Caco-2 (cell line): ENCODE measurements around the gene ELMO2. TPM values are rescaled to one million over a fixed set of nuclear protein-coding genes. Genes with fewer than 3 reads are reported as not detected.

Experiments
- BruUV-seq: library from RNA; stranded (reverse); fragments of 400-500 nt; replicated peaks from 2 replicates; lab custom pipeline; 2021; lab: Mats Ljungman, UMichigan
- CTCF ChIA-PET: fragments of 300-600 bp; sonication (Branson Sonifier 250); formaldehyde crosslinking; loops from one replicate; lab custom pipeline; 2022; ENCODE audit warnings: antibody characterized with exemption; lab: Charles Lee
- POLR2A ChIA-PET: fragments of 300-600 bp; sonication (Branson Sonifier 250); formaldehyde crosslinking; loops from one replicate; lab custom pipeline; 2022; ENCODE audit warnings: antibody characterized with exemption; lab: Charles Lee
- DNase-seq, 2 experiments: peaks; one replicate each; pipeline versions ENCODE4 v3.0.0 to v3.0.0-alpha.2; 2020 to 2022
- H3K27me3 ChIP-seq: replicated peaks from 2 replicates; pipeline ENCODE4 v1.6.0; 2011; ENCODE audit warnings: low read length; ENCODE audit not compliant: control insufficient read depth, insufficient read depth
- H3K36me3 ChIP-seq: 2 replicates; pipeline ENCODE4 v1.5.1; 2011; ENCODE audit warnings: low read length; ENCODE audit not compliant: control insufficient read depth, insufficient read depth
- H3K4me1 ChIP-seq: fragments of 250-450 bp; sonication (Bioruptor Pico); 2 replicates; pipeline ENCODE4 v1.5.1; 2020; ENCODE audit warnings: mild to moderate bottlenecking
- H3K4me3 ChIP-seq: 2 replicates; pipeline ENCODE4 v1.5.1; 2011; ENCODE audit warnings: low read depth, mild to moderate bottlenecking, control low read depth, low read length
- H3K9me3 ChIP-seq: fragments of 250-450 bp; sonication (Bioruptor Pico); 2 replicates; pipeline ENCODE4 v1.5.1; 2020; ENCODE audit warnings: mild to moderate bottlenecking, moderate library complexity
- H3K27ac Mint-ChIP-seq: one replicate; pipeline ENCODE4 v1.8.0; 2022; ENCODE audit warnings: mixed read lengths; ENCODE audit not compliant: unreplicated experiment
- H3K27me3 Mint-ChIP-seq: one replicate; pipeline ENCODE4 v1.8.0; 2022; ENCODE audit warnings: mixed read lengths; ENCODE audit not compliant: insufficient read depth, unreplicated experiment
- H3K36me3 Mint-ChIP-seq: one replicate; pipeline ENCODE4 v1.8.0; 2022; ENCODE audit warnings: mild to moderate bottlenecking, mixed read lengths; ENCODE audit not compliant: insufficient read depth, unreplicated experiment
- H3K4me1 Mint-ChIP-seq: one replicate; pipeline ENCODE4 v1.8.0; 2022; ENCODE audit warnings: low read depth, mixed read lengths; ENCODE audit not compliant: unreplicated experiment
- H3K4me3 Mint-ChIP-seq: one replicate; pipeline ENCODE4 v1.8.0; 2022; ENCODE audit warnings: mild to moderate bottlenecking, moderate library complexity, mixed read lengths; ENCODE audit not compliant: unreplicated experiment
- H3K9me3 Mint-ChIP-seq: one replicate; pipeline ENCODE4 v1.8.0; 2022; ENCODE audit warnings: mixed read lengths; ENCODE audit not compliant: unreplicated experiment
- CTCF ChIP-seq, 2 experiments: fragments of 200-600 bp in 1 of 2; IDR thresholded peaks; 1 replicate in 1 of 2; 2 replicates in 1 of 2; pipeline versions ENCODE4 v1.5.1 to v1.8.0; 2011 to 2022; ENCODE audit warnings: antibody characterized with exemption in 1 of 2, control low read depth in 1 of 2, inconsistent platforms in 1 of 2, low read depth in 1 of 2, low read length in 1 of 2, mild to moderate bottlenecking in 1 of 2, moderate library complexity in 1 of 2; ENCODE audit not compliant: insufficient read depth in 1 of 2, severe bottlenecking in 1 of 2, unreplicated experiment in 1 of 2
- intact Hi-C: fragments of 100-400 bp; cut with micrococcal nuclease; formaldehyde crosslinking; loops from one replicate; pipeline ENCODE4 v1.10.0; 2022; ENCODE audit not compliant: unreplicated experiment
- total RNA-seq: library from RNA; stranded (reverse); gene quantifications from 2 replicates; pipeline ENCODE4 v1.2.3, GENCODE V29; 2022

Gene ELMO2
- total RNA-seq, 1 experiment from 2014 or later: 82.4 TPM

DNA sequence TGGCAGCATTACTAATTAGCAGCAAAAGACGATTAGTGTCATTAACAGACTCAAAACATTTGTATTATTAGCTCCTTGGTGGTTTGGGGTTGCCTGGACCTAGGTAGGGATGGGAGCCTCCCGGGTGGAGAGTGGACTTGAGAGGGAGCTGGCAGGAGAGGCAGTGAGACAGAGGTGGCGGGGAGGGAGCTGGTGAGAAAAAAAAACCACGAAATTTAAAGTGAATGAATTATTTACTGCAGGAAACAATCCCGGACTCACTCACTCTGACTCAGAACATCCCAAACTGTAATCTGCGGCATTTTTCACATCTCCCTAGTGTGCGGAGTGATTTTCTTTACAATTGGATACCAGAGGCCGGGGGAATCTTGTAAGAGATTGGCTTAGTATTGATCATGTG lies 83.8 kb downstream of the ELMO2 start:
- Histone ChIP-seq H3K4me1 (no peaks in the 10 kb centered on the region), H3K36me3 (no peaks in the 10 kb centered on the region), H3K9me3 (no peaks in the 10 kb centered on the region), H3K4me3 (no peak overlapping the region), H3K27me3 (peaks cover 3% of the 10 kb centered on the region; the same call in 1 of the 2 replicates)
- DNase-seq: no peak
- Mint-ChIP-seq H3K36me3 (no peaks in the 10 kb centered on the region), H3K4me3 (no peak overlapping the region), H3K4me1 (no peaks in the 10 kb centered on the region), H3K27ac (no peak overlapping the region), H3K27me3 (peaks cover 19% of the 10 kb centered on the region), H3K9me3 (no peaks in the 10 kb centered on the region)
- ChIA-PET POLR2A (no interaction called here), CTCF (interaction anchor here (1.2 kb wide), 1 partner anchor 16 kb away, joined by 3 read pairs; no protein-coding TSS in a partner anchor)
- intact Hi-C loops: no loop called here
- TF ChIP-seq CTCF (IDR thresholded peaks at IDR 0.05; ENCODE audit: insufficient read depth in 1 of 2, low read depth in 1 of 2, low read length in 1 of 2, severe bottlenecking in 1 of 2, unreplicated experiment in 1 of 2): no peak
- no TSS peak for BruUV-seq

GRCh38 chr20:46317685-46318177 lies 88.7 kb downstream of the ELMO2 start:
- ChIA-PET CTCF (interaction anchor here (1.6 kb wide), 1 partner anchor 11 kb away, joined by 5 read pairs; no protein-coding TSS in a partner anchor), POLR2A (no interaction called here)
- H3K36me3 ChIP-seq: no peaks in the 10 kb centered on the region
- TF ChIP-seq CTCF (IDR thresholded peaks at IDR 0.05; ENCODE audit: insufficient read depth in 1 of 2, low read depth in 1 of 2, low read length in 1 of 2, severe bottlenecking in 1 of 2, unreplicated experiment in 1 of 2): no peak
- intact Hi-C loops: no loop called here
- no peaks in the 10 kb centered on the region for H3K9me3 ChIP-seq
- no TSS peak for BruUV-seq
- peaks cover 9% of the 10 kb centered on the region for H3K27me3 ChIP-seq
- H3K4me1 Mint-ChIP-seq: no peaks in the 10 kb centered on the region
- no peaks in the 10 kb centered on the region for H3K4me1 ChIP-seq
- no peak overlapping the region for H3K4me3 ChIP-seq
- no peak for DNase-seq
- H3K27ac Mint-ChIP-seq: no peak overlapping the region
- no peak overlapping the region for H3K4me3 Mint-ChIP-seq
- H3K36me3 Mint-ChIP-seq: no peaks in the 10 kb centered on the region
- no peaks in the 10 kb centered on the region for H3K9me3 Mint-ChIP-seq
- peaks cover 40% of the 10 kb centered on the region for H3K27me3 Mint-ChIP-seq

- Mint-ChIP-seq H3K4me3 (no peak overlapping the region), H3K36me3 (no peaks in the 10 kb centered on the region), H3K27me3 (peaks cover 38% of the 10 kb centered on the region), H3K9me3 (no peaks in the 10 kb centered on the region), H3K27ac (no peak overlapping the region), H3K4me1 (peaks cover 2% of the 10 kb centered on the region)
- Histone ChIP-seq H3K4me1 (no peaks in the 10 kb centered on the region), H3K9me3 (no peaks in the 10 kb centered on the region), H3K36me3 (no peaks in the 10 kb centered on the region), H3K4me3 (no peak overlapping the region), H3K27me3 (peaks cover 9% of the 10 kb centered on the region)
- ChIA-PET POLR2A (no interaction called here), CTCF (interaction anchor here (1.6 kb wide), 1 partner anchor 10 kb away, joined by 5 read pairs; no protein-coding TSS in a partner anchor)
- intact Hi-C loops: no loop called here
- no TSS peak for BruUV-seq
- DNase-seq: no peak
- TF ChIP-seq CTCF (IDR thresholded peaks at IDR 0.05; ENCODE audit: insufficient read depth in 1 of 2, low read depth in 1 of 2, low read length in 1 of 2, severe bottlenecking in 1 of 2, unreplicated experiment in 1 of 2): no peak
These were observed 89.3 kb downstream of the ELMO2 start for GRCh38 chr20:46316984-46317684.

Other genes starting within 250 kb of the ELMO2 start
- gene CDH22, start 98.1 kb downstream of the ELMO2 start, total RNA-seq: 0.11 TPM in 1 of 2 replicates, not detected in the other
- not detected in 2 replicates for gene ZNF334, start 106.9 kb upstream of the ELMO2 start, total RNA-seq
- gene OCSTAMP, start 144.0 kb upstream of the ELMO2 start, total RNA-seq: not detected in 2 replicates
- 0.30 and 0.39 TPM in 2 replicates for gene SLC13A3, start 244.8 kb upstream of the ELMO2 start, total RNA-seq